ENCODE measurements around the gene QARS1. TPM values are rescaled to one million over a fixed set of nuclear protein-coding genes. Genes with fewer than 3 reads are reported as not detected.

Gene QARS1
- total and polyA plus RNA-seq, 4 donors = 172 to 234 (median 207) TPM

DNA sequence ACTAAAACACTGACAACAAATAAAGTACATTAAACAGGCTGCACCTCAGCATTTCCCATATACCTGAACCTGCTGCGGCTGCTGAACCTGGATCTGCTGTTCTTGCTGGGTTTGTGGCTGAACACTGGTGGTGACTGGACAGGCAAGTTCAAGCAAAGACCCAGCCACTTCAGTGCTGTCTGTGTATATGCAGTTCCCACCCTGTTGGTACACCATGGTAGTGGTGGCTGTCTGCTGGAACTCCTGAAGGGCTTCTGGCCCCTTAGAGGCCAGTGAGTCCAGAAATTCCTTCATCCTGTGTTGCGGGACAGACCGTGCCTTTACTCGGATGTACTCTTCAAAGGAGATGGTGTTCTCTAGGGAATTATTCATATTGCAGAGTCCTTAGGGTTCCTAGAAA, 27.9 kb downstream of the QARS1 start:
- H3K9me3 ChIP-seq (ENCODE audit: control insufficient read depth in 4 of 4, insufficient read depth in 3 of 4, low read length in 3 of 4) = no peaks in the 10 kb centered on the region
- peaks cover 21 to 35% (median 28%) of the 10 kb centered on the region in 4 donors for H3K36me3 ChIP-seq (ENCODE audit: control insufficient read depth in 4 of 4, insufficient read depth in 4 of 4, low read length in 4 of 4)
- no peak for ATAC-seq (ENCODE audit: insufficient read depth, low FRiP score)
- H3K27me3 ChIP-seq (ENCODE audit: control insufficient read depth in 3 of 3, insufficient read depth in 3 of 3, low read length in 2 of 3) = no peaks in the 10 kb centered on the region
- no peak for DNase-seq
- WGBS, 2 donors = 92 to 94% methylated on average over 4 of the region's 4 CpGs
- TF ChIP-seq CTCF (IDR thresholded peaks at IDR 0.05; ENCODE audit: control extremely low read depth, extremely low read depth) = no peak
- H3K4me3 ChIP-seq = no peak overlapping the region
- no peaks in the 10 kb centered on the region for H3K4me1 ChIP-seq (ENCODE audit: control insufficient read depth in 5 of 5, insufficient read depth in 5 of 5, low read length in 5 of 5)
- no peak overlapping the region for H3K9ac ChIP-seq (ENCODE audit: insufficient read depth in 1 of 2, low read length in 2 of 2)
- H3K27ac ChIP-seq (ENCODE audit: low read depth in 1 of 2, low read length in 1 of 2) = no peak overlapping the region

DNA sequence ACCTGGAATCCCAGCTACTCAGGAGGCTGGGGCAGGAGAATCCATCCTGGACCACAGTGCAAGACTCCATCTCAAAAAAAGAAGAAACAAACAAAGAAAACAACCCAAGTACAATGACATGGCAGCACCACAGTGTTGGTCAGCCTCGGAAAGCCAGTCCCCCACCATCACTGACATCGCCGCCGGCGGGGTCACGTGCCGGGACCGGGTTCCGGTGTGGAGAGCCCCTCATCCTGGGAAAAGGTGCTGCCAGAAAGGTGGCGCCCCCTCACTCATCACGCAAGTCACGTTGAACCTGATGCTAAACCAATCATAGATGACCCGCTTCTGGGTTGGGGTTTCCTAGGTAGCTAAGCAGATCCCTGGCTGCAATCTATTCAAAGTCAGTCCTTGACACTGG, 28.4 kb downstream of the QARS1 start:
- Histone ChIP-seq H3K27me3 (ENCODE audit: control insufficient read depth in 3 of 3, insufficient read depth in 3 of 3, low read length in 2 of 3) (no peaks in the 10 kb centered on the region), H3K36me3 (ENCODE audit: control insufficient read depth in 4 of 4, insufficient read depth in 4 of 4, low read length in 4 of 4) (peaks cover 26 to 39% (median 32%) of the 10 kb centered on the region in 4 donors), H3K4me1 (ENCODE audit: control insufficient read depth in 5 of 5, insufficient read depth in 5 of 5, low read length in 5 of 5) (no peaks in the 10 kb centered on the region), H3K27ac (ENCODE audit: low read depth in 1 of 2, low read length in 1 of 2) (no peak overlapping the region), H3K4me3 (no peak overlapping the region), H3K9me3 (ENCODE audit: control insufficient read depth in 4 of 4, insufficient read depth in 3 of 4, low read length in 3 of 4) (no peaks in the 10 kb centered on the region), H3K9ac (ENCODE audit: insufficient read depth in 1 of 2, low read length in 2 of 2) (no peak overlapping the region)
- no peak for TF ChIP-seq CTCF (IDR thresholded peaks at IDR 0.05; ENCODE audit: control extremely low read depth, extremely low read depth)
- DNase-seq (no peak), ATAC-seq (ENCODE audit: insufficient read depth, low FRiP score) (no peak)
- WGBS, 2 donors = 91 to 97% methylated on average over 13 of the region's 13 CpGs

DNA sequence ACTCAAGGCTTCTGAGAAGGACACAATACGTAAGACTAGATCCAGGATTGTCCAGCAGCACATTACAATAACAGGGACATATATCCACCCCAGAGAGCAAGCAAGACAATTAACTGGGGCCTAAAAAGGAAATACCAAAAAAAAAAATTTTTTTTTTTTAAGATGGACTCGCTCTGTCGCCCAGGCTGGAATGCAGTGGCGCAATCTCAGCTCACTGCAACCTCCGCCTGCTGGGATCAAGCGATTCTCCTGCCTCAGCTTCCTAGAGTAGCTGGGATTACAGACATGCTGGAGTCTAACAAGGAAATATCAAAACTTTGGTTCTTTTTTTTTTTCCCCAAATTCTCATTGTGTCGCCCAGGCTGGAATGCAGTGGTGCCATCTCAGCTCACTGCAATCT, 46.5 kb downstream of the QARS1 start:
- H3K9ac ChIP-seq (ENCODE audit: insufficient read depth in 1 of 2, low read length in 2 of 2) = no peak overlapping the region
- H3K36me3 ChIP-seq (ENCODE audit: control insufficient read depth in 4 of 4, insufficient read depth in 4 of 4, low read length in 4 of 4) = peaks cover 28 to 35% (median 34%) of the 10 kb centered on the region in 4 donors
- no peaks in the 10 kb centered on the region for H3K27me3 ChIP-seq (ENCODE audit: control insufficient read depth in 3 of 3, insufficient read depth in 3 of 3, low read length in 2 of 3)
- no peak for TF ChIP-seq CTCF (IDR thresholded peaks at IDR 0.05; ENCODE audit: control extremely low read depth, extremely low read depth)
- H3K27ac ChIP-seq (ENCODE audit: low read depth in 1 of 2, low read length in 1 of 2) = no peak overlapping the region
- no peak overlapping the region for H3K4me3 ChIP-seq
- no peak for DNase-seq
- H3K4me1 ChIP-seq (ENCODE audit: control insufficient read depth in 5 of 5, insufficient read depth in 5 of 5, low read length in 5 of 5) = no peaks in the 10 kb centered on the region
- ATAC-seq (ENCODE audit: insufficient read depth, low FRiP score) = no peak
- WGBS, 2 donors = 81 to 88% methylated on average over 7 of the region's 7 CpGs
- no peaks in the 10 kb centered on the region for H3K9me3 ChIP-seq (ENCODE audit: control insufficient read depth in 4 of 4, insufficient read depth in 3 of 4, low read length in 3 of 4)

- ATAC-seq (ENCODE audit: insufficient read depth, low FRiP score) (no peak), DNase-seq (no peak)
- Histone ChIP-seq H3K27ac (ENCODE audit: low read depth in 1 of 2, low read length in 1 of 2) (no peak overlapping the region), H3K4me1 (ENCODE audit: control insufficient read depth in 5 of 5, insufficient read depth in 5 of 5, low read length in 5 of 5) (no peaks in the 10 kb centered on the region), H3K4me3 (no peak overlapping the region), H3K9me3 (ENCODE audit: control insufficient read depth in 4 of 4, insufficient read depth in 3 of 4, low read length in 3 of 4) (no peaks in the 10 kb centered on the region), H3K36me3 (ENCODE audit: control insufficient read depth in 4 of 4, insufficient read depth in 4 of 4, low read length in 4 of 4) (peaks cover 26 to 38% (median 34%) of the 10 kb centered on the region in 4 donors), H3K27me3 (ENCODE audit: control insufficient read depth in 3 of 3, insufficient read depth in 3 of 3, low read length in 2 of 3) (no peaks in the 10 kb centered on the region), H3K9ac (ENCODE audit: insufficient read depth in 1 of 2, low read length in 2 of 2) (no peak overlapping the region)
- WGBS, 2 donors = 96 to 97% methylated on average over 10 of the region's 10 CpGs
- TF ChIP-seq CTCF (IDR thresholded peaks at IDR 0.05; ENCODE audit: control extremely low read depth, extremely low read depth) = no peak
Measured at GRCh38 chr3:49057268-49057667, 47.3 kb downstream of the QARS1 start.

All from lung (tissue), 12 donors.